Measurements from ENCODE around the gene TMEM141.
A peak's percentile ranks its signal among the peaks of the same experiment; 100 is the strongest.
"Not testable (repeated sequence)": the region's sequence is repeated elsewhere in the genome, so short reads cannot be mapped to it uniquely, and the experiment has no call there.

Gene TMEM141

GRCh38 chr9:136774416-136775045, 16.6 kb upstream of the TMEM141 start:
- no peak for DNase-seq

- DNase-seq, result no peak
Observed at GRCh38 chr9:136775191-136775590, 16.0 kb upstream of the TMEM141 start.

- DNase-seq, result no peak
Observed at GRCh38 chr9:136776947-136777346, 14.2 kb upstream of the TMEM141 start.

- DNase-seq, result no peak
Observed at GRCh38 chr9:136777359-136777758, 13.8 kb upstream of the TMEM141 start.

GRCh38 chr9:136779808-136780207, 11.3 kb upstream of the TMEM141 start:
- DNase-seq, result no peak

GRCh38 chr9:136782452-136782851, 8.7 kb upstream of the TMEM141 start:
- DNase-seq, result peak; percentile 42

GRCh38 chr9:136784249-136784996, 6.7 kb upstream of the TMEM141 start:
- DNase-seq, result peak; percentile 24

- no peak for DNase-seq
Observed at GRCh38 chr9:136784997-136785361, 6.2 kb upstream of the TMEM141 start.

GRCh38 chr9:136785565-136786355, 5.4 kb upstream of the TMEM141 start:
- not testable (repeated sequence) for DNase-seq

- no peak for DNase-seq
Observed at GRCh38 chr9:136786451-136786850, 4.7 kb upstream of the TMEM141 start.

GRCh38 chr9:136786983-136787382, 4.2 kb upstream of the TMEM141 start:
- not testable (repeated sequence) for DNase-seq

- DNase-seq, result peak; percentile 87
Observed at GRCh38 chr9:136787690-136788400, 3.3 kb upstream of the TMEM141 start.

- DNase-seq, result not testable (repeated sequence)
Observed at GRCh38 chr9:136788644-136789522, 2.3 kb upstream of the TMEM141 start.

- no peak for DNase-seq
Observed at GRCh38 chr9:136789523-136789937, 1.6 kb upstream of the TMEM141 start.

- peak; percentile 46 for DNase-seq
Observed at GRCh38 chr9:136791516-136792276, 552 bp downstream of the TMEM141 start.

- no peak for DNase-seq
Observed at GRCh38 chr9:136792321-136793085, 1.4 kb downstream of the TMEM141 start.

GRCh38 chr9:136793086-136793946, 2.2 kb downstream of the TMEM141 start:
- DNase-seq, result no peak

- DNase-seq, result no peak
Observed at GRCh38 chr9:136794281-136794999, 3.3 kb downstream of the TMEM141 start.

- no peak for DNase-seq
Observed at GRCh38 chr9:136795000-136795348, 3.8 kb downstream of the TMEM141 start.
